Measurements from ENCODE around the gene LPCAT3.

DNA sequence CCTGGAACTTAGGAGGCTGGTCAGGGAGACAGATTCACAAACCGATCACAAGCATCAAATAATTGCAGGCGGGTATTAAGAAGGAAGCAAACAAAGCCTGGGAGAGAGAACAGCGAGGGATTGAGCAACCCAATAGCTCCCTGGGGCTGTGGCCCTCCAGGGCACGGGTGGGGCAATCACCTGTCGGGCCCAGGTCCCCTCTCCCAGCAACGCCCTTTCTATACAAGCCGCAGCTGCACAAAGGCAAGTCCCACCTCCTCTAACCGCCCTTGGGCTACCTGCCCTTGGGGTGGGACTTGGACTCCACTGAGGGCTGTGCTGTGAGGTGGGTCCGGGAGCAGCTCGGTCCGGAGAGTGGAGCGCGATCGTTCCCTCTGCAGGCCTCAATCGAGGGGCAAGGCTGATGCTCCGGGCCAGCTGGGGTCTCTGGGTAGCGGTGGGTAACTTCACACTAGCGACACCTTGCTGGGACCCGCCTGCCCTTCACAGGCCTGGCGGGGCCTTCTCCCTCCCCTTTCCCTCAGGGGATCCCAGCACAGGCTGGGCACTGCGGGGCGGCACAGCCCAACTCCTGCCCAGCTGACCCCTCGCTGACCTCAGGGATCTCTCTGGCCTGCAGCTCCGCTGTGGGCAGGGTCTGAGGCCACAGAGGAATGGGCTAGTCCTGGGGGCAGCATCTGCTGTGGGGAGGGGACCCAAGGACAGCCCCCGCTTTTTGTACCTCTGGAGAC, 55.8 kb downstream of the LPCAT3 start:
- TF ChIP-seq, protein P1, sequence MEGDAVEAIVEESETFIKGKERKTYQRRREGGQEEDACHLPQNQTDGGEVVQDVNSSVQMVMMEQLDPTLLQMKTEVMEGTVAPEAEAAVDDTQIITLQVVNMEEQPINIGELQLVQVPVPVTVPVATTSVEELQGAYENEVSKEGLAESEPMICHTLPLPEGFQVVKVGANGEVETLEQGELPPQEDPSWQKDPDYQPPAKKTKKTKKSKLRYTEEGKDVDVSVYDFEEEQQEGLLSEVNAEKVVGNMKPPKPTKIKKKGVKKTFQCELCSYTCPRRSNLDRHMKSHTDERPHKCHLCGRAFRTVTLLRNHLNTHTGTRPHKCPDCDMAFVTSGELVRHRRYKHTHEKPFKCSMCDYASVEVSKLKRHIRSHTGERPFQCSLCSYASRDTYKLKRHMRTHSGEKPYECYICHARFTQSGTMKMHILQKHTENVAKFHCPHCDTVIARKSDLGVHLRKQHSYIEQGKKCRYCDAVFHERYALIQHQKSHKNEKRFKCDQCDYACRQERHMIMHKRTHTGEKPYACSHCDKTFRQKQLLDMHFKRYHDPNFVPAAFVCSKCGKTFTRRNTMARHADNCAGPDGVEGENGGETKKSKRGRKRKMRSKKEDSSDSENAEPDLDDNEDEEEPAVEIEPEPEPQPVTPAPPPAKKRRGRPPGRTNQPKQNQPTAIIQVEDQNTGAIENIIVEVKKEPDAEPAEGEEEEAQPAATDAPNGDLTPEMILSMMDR (IDR thresholded peaks at IDR 0.05): peak; percentile 32
- no peak for TF ChIP-seq ZFX (IDR thresholded peaks at IDR 0.05; ENCODE audit: borderline replicate concordance)
